Measurements from ENCODE around the gene FUZ.

Gene FUZ

GRCh38 chr19:49818649-49819370, 5.7 kb upstream of the FUZ start:
- peak overlapping the region; percentile 99 for H3K4me3 ChIP-seq (ENCODE audit: low read length)
- no peak for DNase-seq (ENCODE audit: low read depth)
- TF ChIP-seq CTCF (conservative IDR thresholded peaks at IDR 0.05; ENCODE audit: low read length): no peak

GRCh38 chr19:49817964-49818648, 5.0 kb upstream of the FUZ start, which contains the start of gene MED25:
Gene MED25 (plus strand): TSS chr19:49818289. CDS start chr19:49818342, 53 bp downstream.
- peak within 1 kb of the TSS; percentile 99 for H3K4me3 ChIP-seq (ENCODE audit: low read length)
- no peak; the same call in 1 of the 2 replicates for TF ChIP-seq CTCF (conservative IDR thresholded peaks at IDR 0.05; ENCODE audit: low read length)
- peak; percentile 83 for DNase-seq (ENCODE audit: low read depth)

GRCh38 chr19:49816590-49816989, 3.5 kb upstream of the FUZ start:
- peak overlapping the region; percentile 39 for H3K4me3 ChIP-seq (ENCODE audit: low read length)
- TF ChIP-seq CTCF (conservative IDR thresholded peaks at IDR 0.05; ENCODE audit: low read length): no peak
- no peak for DNase-seq (ENCODE audit: low read depth)

GRCh38 chr19:49814010-49814409, 918 bp upstream of the FUZ start:
- no peak for TF ChIP-seq CTCF (conservative IDR thresholded peaks at IDR 0.05; ENCODE audit: low read length)
- DNase-seq (ENCODE audit: low read depth): no peak
- peak overlapping the region; percentile 71 for H3K4me3 ChIP-seq (ENCODE audit: low read length)

GRCh38 chr19:49812452-49812996, 568 bp downstream of the FUZ start:
- TF ChIP-seq CTCF (conservative IDR thresholded peaks at IDR 0.05; ENCODE audit: low read length): no peak

GRCh38 chr19:49811328-49811727, 1.8 kb downstream of the FUZ start:
- no peak for DNase-seq (ENCODE audit: low read depth)
- H3K4me3 ChIP-seq (ENCODE audit: low read length): no peak overlapping the region
- no peak for TF ChIP-seq CTCF (conservative IDR thresholded peaks at IDR 0.05; ENCODE audit: low read length)

More at GRCh38 chr19:49812452-49812996, 568 bp downstream of the FUZ start:
- no peak for DNase-seq (ENCODE audit: low read depth)
- H3K4me3 ChIP-seq (ENCODE audit: low read length): peak overlapping the region; percentile 71

All from AG10803 (cell line).